ENCODE measurements around the gene MAST3. TPM values are rescaled to one million over a fixed set of nuclear protein-coding genes. Genes with fewer than 3 reads are reported as not detected.

The MAST3 gene
- polyA plus RNA-seq, 1 donor from 2014 or later = 2.3 TPM

DNA sequence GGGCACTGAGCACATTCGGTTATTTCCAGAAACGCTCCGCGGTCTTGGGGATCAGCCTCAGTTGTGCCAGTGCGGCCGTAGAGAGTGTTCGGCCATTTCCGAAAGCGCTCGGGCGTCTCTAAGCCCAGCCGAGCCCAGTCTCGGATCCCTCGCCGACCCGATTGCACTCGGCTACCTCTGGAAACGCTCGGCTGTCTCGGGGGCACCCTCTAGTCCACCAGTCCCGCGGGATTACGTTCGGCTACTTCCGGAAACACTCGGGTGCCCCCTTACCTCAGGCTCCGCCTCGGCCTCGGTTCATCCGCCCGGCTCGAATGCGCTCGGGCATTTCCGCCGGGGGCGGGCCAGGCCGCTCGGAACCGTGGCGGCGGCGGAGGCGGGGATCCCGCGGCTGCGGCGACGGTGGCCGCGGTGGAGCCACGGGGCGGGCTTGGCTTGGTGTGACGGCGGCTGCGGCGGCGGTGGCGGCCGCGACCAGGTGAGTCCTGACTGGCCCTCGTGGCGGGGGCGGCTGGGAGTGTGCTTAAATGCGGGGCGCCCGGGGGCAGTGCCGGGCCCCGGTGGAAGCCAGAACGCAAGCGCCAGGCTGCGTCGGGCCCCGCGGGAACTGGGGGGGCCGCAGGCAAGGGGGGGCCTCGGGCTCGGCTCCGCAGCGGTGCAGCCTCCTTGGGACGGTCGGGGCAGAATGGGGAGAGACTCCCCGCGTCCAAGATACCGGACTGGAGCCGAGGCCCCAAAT is 55.4 kb downstream of the MAST3 start, which contains the start of gene PIK3R2:
TSS of gene PIK3R2 (plus strand) at position 347 of the 739 bp plus-strand sequence. CDS start 2,717 bp downstream, outside the sequence.
- TF ChIP-seq TAF1 (IDR thresholded peaks at IDR 0.05; ENCODE audit: low read depth) = peak; percentile 74
- TF ChIP-seq POLR2AphosphoS5 (IDR thresholded peaks at IDR 0.05) = peak; percentile 87
- TF ChIP-seq EZH2 (IDR thresholded peaks at IDR 0.05; ENCODE audit: borderline replicate concordance, insufficient read depth, low read length, poor library complexity, severe bottlenecking) = no peak
- TF ChIP-seq RAD21 (conservative IDR thresholded peaks at IDR 0.05) = no peak
- TF ChIP-seq, protein P1, sequence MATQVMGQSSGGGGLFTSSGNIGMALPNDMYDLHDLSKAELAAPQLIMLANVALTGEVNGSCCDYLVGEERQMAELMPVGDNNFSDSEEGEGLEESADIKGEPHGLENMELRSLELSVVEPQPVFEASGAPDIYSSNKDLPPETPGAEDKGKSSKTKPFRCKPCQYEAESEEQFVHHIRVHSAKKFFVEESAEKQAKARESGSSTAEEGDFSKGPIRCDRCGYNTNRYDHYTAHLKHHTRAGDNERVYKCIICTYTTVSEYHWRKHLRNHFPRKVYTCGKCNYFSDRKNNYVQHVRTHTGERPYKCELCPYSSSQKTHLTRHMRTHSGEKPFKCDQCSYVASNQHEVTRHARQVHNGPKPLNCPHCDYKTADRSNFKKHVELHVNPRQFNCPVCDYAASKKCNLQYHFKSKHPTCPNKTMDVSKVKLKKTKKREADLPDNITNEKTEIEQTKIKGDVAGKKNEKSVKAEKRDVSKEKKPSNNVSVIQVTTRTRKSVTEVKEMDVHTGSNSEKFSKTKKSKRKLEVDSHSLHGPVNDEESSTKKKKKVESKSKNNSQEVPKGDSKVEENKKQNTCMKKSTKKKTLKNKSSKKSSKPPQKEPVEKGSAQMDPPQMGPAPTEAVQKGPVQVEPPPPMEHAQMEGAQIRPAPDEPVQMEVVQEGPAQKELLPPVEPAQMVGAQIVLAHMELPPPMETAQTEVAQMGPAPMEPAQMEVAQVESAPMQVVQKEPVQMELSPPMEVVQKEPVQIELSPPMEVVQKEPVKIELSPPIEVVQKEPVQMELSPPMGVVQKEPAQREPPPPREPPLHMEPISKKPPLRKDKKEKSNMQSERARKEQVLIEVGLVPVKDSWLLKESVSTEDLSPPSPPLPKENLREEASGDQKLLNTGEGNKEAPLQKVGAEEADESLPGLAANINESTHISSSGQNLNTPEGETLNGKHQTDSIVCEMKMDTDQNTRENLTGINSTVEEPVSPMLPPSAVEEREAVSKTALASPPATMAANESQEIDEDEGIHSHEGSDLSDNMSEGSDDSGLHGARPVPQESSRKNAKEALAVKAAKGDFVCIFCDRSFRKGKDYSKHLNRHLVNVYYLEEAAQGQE (IDR thresholded peaks at IDR 0.05; ENCODE audit: borderline replicate concordance) = peak; percentile 11
- peak; percentile 74 for TF ChIP-seq MXI1 (conservative IDR thresholded peaks at IDR 0.05; ENCODE audit: poor library complexity, severe bottlenecking)
- no peak for TF ChIP-seq EP300 (conservative IDR thresholded peaks at IDR 0.05; ENCODE audit: poor library complexity, severe bottlenecking)
- no peak for TF ChIP-seq CTCF (IDR thresholded peaks at IDR 0.05; ENCODE audit: poor library complexity, severe bottlenecking)
- TF ChIP-seq SMC3 (conservative IDR thresholded peaks at IDR 0.05; ENCODE audit: poor library complexity) = peak; percentile 5
- H3K9ac ChIP-seq (ENCODE audit: low read length) = peak within 1 kb of the TSS; percentile 92
- no peaks in the 10 kb centered on the region for H3F3A ChIP-seq (ENCODE audit: insufficient read depth, low read length, poor library complexity, severe bottlenecking)
- peak within 1 kb of the TSS; percentile 60 for H2AFZ ChIP-seq (ENCODE audit: low read depth, low read length)
- no peaks in the 10 kb centered on the region for H3K9me3 ChIP-seq (ENCODE audit: low read length)
- peak within 1 kb of the TSS; percentile 63 for H3K4me2 ChIP-seq (ENCODE audit: low read length)
- H3K9me2 ChIP-seq (ENCODE audit: insufficient read depth, low read length) = no peaks in the 10 kb centered on the region
- H3K36me3 ChIP-seq (ENCODE audit: insufficient read depth, low read length) = no peaks in the 10 kb centered on the region
- H3K27me3 ChIP-seq (ENCODE audit: insufficient read depth, low read depth, low read length) = no peaks in the 10 kb centered on the region
- H3K79me2 ChIP-seq (replicated peaks; ENCODE audit: insufficient read depth, low read length) = peaks cover 5% of the 10 kb centered on the region
- H3K4me3 ChIP-seq (ENCODE audit: low read length) = peak within 1 kb of the TSS; percentile 96
- no peaks in the 10 kb centered on the region for H4K20me1 ChIP-seq (ENCODE audit: insufficient read depth)
- peak within 1 kb of the TSS; percentile 96 for H3K27ac ChIP-seq (ENCODE audit: low read length)

DNA sequence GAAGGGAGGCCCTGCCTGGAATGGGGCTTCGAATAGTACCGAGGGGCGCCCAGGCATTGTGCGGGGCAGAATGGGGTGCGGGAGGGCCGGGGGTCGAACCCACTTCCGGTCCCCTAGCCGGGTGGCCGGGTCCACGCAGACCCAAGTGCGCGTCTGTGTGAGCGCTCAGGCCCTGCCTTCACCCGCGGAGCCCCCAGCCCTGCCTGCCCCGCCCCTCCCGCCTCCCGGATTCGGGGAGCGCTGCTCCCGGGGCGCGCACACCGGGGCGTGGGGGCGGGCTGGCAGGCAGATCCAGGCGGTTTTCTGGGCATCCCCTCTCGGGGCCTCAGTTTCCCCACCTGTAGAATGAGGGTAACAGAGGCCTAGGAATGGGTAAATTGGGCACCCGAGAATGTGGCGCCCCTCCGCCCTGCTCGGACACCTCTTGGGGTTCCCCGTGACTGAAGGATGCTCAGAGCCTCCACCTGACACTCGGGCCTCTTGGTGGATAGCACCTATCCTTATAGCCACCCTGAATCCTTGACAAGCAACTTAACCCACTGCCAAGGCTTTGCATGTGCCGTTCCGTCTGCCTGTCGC is 56.1 kb downstream of the MAST3 start:
- H3K4me3 ChIP-seq (ENCODE audit: low read length) = peak overlapping the region; percentile 96
- H3K9me2 ChIP-seq (ENCODE audit: insufficient read depth, low read length) = no peaks in the 10 kb centered on the region
- H3K27ac ChIP-seq (ENCODE audit: low read length) = peak overlapping the region; percentile 96
- peaks cover 5% of the 10 kb centered on the region for H3K79me2 ChIP-seq (replicated peaks; ENCODE audit: insufficient read depth, low read length)
- peak overlapping the region; percentile 63 for H3K4me2 ChIP-seq (ENCODE audit: low read length)
- TF ChIP-seq, protein P1 (IDR thresholded peaks at IDR 0.05; ENCODE audit: borderline replicate concordance) = no peak
- TF ChIP-seq EP300 (conservative IDR thresholded peaks at IDR 0.05; ENCODE audit: poor library complexity, severe bottlenecking) = no peak
- no peak for TF ChIP-seq RAD21 (conservative IDR thresholded peaks at IDR 0.05)
- TF ChIP-seq POLR2AphosphoS5 (IDR thresholded peaks at IDR 0.05) = no peak
- TF ChIP-seq MXI1 (conservative IDR thresholded peaks at IDR 0.05; ENCODE audit: poor library complexity, severe bottlenecking) = no peak
- TF ChIP-seq EZH2 (IDR thresholded peaks at IDR 0.05; ENCODE audit: borderline replicate concordance, insufficient read depth, low read length, poor library complexity, severe bottlenecking) = no peak
- TF ChIP-seq CTCF (IDR thresholded peaks at IDR 0.05; ENCODE audit: poor library complexity, severe bottlenecking) = no peak
- no peak for TF ChIP-seq SMC3 (conservative IDR thresholded peaks at IDR 0.05; ENCODE audit: poor library complexity)
- no peak for TF ChIP-seq TAF1 (IDR thresholded peaks at IDR 0.05; ENCODE audit: low read depth)
- peak overlapping the region; percentile 60 for H2AFZ ChIP-seq (ENCODE audit: low read depth, low read length)
- H3K9me3 ChIP-seq (ENCODE audit: low read length) = no peaks in the 10 kb centered on the region
- no peaks in the 10 kb centered on the region for H3K27me3 ChIP-seq (ENCODE audit: insufficient read depth, low read depth, low read length)
- no peaks in the 10 kb centered on the region for H3K36me3 ChIP-seq (ENCODE audit: insufficient read depth, low read length)
- no peaks in the 10 kb centered on the region for H3F3A ChIP-seq (ENCODE audit: insufficient read depth, low read length, poor library complexity, severe bottlenecking)
- H4K20me1 ChIP-seq (ENCODE audit: insufficient read depth) = no peaks in the 10 kb centered on the region
- H3K9ac ChIP-seq (ENCODE audit: low read length) = peak overlapping the region; percentile 92
